Stomach (tissue), 4 donors: ENCODE data around the gene MAN1A1.

Source experiments
- POLR2A ChIP-seq, 4 donors: fragments of 450-650 bp; IDR thresholded peaks; one replicate each; pipeline ENCODE4 v1.6.1; 2016; ENCODE audit warnings: antibody characterized with exemption in 4 of 4, control low read depth in 2 of 4, mild to moderate bottlenecking in 1 of 4, moderate library complexity in 1 of 4
- TF ChIP-seq, protein P1 (sequence below), 7 experiments: fragments of 450-650 bp in 4 of 7; fragments of 200-600 bp in 3 of 7; sonication (generic) in 3 of 7; IDR thresholded peaks; one replicate each; pipeline ENCODE4 v1.5.1; 2016 to 2019; ENCODE audit warnings: antibody characterized with exemption in 7 of 7, control low read depth in 2 of 7, mild to moderate bottlenecking in 1 of 7

DNA sequence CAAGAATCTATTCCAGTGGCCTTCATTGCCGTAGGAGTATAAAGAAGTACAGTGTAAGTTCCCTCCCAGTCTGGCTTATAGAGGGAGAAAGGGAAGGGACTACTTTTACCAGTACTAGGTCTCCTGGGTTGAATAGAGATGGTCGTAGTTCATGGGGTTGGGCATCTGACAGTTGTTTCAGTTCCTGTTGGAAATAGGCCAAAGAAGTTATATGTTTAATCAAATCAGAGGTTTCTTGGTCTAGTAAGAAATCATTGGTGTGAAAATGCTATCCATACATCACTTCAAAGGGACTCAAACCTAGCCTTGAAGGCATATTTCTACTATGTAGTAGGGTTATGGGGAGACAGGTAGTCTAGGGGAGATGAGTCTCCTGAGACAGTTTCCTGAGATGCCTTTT lies 45.6 kb upstream of the MAN1A1 start:
- TF ChIP-seq, protein P1, sequence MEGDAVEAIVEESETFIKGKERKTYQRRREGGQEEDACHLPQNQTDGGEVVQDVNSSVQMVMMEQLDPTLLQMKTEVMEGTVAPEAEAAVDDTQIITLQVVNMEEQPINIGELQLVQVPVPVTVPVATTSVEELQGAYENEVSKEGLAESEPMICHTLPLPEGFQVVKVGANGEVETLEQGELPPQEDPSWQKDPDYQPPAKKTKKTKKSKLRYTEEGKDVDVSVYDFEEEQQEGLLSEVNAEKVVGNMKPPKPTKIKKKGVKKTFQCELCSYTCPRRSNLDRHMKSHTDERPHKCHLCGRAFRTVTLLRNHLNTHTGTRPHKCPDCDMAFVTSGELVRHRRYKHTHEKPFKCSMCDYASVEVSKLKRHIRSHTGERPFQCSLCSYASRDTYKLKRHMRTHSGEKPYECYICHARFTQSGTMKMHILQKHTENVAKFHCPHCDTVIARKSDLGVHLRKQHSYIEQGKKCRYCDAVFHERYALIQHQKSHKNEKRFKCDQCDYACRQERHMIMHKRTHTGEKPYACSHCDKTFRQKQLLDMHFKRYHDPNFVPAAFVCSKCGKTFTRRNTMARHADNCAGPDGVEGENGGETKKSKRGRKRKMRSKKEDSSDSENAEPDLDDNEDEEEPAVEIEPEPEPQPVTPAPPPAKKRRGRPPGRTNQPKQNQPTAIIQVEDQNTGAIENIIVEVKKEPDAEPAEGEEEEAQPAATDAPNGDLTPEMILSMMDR (IDR thresholded peaks at IDR 0.05) = no peak
- TF ChIP-seq POLR2A (IDR thresholded peaks at IDR 0.05) = no peak
